HS-5 (cell line): ENCODE data around the gene CHAF1A.
A peak's percentile ranks its signal among the peaks of the same experiment; 100 is the strongest.

Experiments
- DNase-seq: peaks from one replicate; pipeline ENCODE4 v3.0.0-alpha.2; 2012; ENCODE audit warnings: low read depth

The CHAF1A gene

GRCh38 chr19:4367336-4367723, 35.1 kb upstream of the CHAF1A start:
- DNase-seq: no peak

- DNase-seq: no peak
Measured at GRCh38 chr19:4367781-4368127, 34.7 kb upstream of the CHAF1A start.

GRCh38 chr19:4368128-4368820, 34.2 kb upstream of the CHAF1A start:
- DNase-seq: no peak

- no peak for DNase-seq
Measured at GRCh38 chr19:4369109-4369887, 33.1 kb upstream of the CHAF1A start.

- no peak for DNase-seq
Measured at GRCh38 chr19:4369888-4370260, 32.6 kb upstream of the CHAF1A start.

- no peak for DNase-seq
Measured at GRCh38 chr19:4370418-4371041, 31.9 kb upstream of the CHAF1A start.

GRCh38 chr19:4371247-4372164, 30.9 kb upstream of the CHAF1A start:
- DNase-seq: no peak

GRCh38 chr19:4372165-4373012, 30.1 kb upstream of the CHAF1A start:
- no peak for DNase-seq

- DNase-seq: no peak
Measured at GRCh38 chr19:4373013-4373367, 29.4 kb upstream of the CHAF1A start.

GRCh38 chr19:4373601-4374497, 28.6 kb upstream of the CHAF1A start:
- no peak for DNase-seq

GRCh38 chr19:4374498-4375163, 27.8 kb upstream of the CHAF1A start:
- peak; percentile 79 for DNase-seq

GRCh38 chr19:4375164-4376027, 27.0 kb upstream of the CHAF1A start:
- DNase-seq: peak; percentile 9

- no peak for DNase-seq
Measured at GRCh38 chr19:4376028-4376670, 26.3 kb upstream of the CHAF1A start.

GRCh38 chr19:4376671-4376990, 25.8 kb upstream of the CHAF1A start:
- no peak for DNase-seq

- no peak for DNase-seq
Measured at GRCh38 chr19:4376991-4377781, 25.3 kb upstream of the CHAF1A start.

- DNase-seq: no peak
Measured at GRCh38 chr19:4378886-4379285, 23.6 kb upstream of the CHAF1A start.

GRCh38 chr19:4379383-4380253, 22.8 kb upstream of the CHAF1A start:
- peak; percentile 64 for DNase-seq
